Left kidney (tissue), 2 donors: ENCODE results near the gene MED9. TPM values are rescaled to one million over a fixed set of nuclear protein-coding genes. Genes with fewer than 3 reads are reported as not detected.

ENCODE experiments used
- DNase-seq: peaks from one replicate; pipeline ENCODE4 v3.0.0-alpha.2; 2013
- polyA plus RNA-seq: library from polyadenylated mRNA; unstranded; fragments of 120-200 nt; gene quantifications from one replicate; pipeline ENCODE4 v1.2.1, GENCODE V29; 2013; ENCODE audit not compliant: insufficient read length

The MED9 gene
- polyA plus RNA-seq, 1 donor, result 19.1 TPM

DNA sequence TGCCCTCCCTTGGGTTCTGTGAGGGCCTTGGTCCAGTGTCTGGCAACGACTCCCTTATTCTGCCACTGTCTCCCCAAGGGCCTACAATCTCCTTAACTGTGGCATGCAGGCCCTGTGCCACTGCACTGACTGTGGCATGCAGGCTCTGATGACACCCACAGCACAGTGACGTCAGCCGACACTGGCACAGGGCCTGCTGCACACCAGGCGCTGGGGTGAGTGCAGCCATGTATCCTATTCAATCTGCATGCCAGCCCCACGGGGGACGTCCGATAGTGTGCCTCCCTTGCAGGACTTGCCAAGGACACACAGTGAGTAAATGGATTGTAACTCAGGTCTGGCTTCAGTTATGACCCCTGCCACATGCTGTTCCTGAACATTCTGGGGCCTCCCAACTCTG, 59.2 kb downstream of the MED9 start:
- no peak for DNase-seq

DNA sequence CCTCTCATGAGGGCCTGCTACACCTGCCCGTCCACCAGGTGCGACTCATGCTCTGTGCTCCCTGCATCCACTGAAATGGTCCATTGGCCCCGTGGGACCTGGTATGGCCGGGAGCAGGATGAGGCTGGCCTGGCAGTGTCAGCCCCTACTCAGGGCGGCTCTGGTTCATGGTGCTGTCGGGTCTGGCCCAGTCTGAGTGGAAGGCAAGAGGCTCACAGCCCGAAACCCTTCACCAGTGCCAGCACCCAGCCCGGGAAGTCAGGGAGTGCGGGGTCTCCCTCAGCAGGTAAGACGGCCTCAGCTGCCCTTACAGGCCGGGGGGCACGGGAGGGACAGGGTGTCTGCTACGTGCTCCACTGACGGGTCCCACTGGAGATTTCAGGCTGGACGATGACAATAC, 59.9 kb downstream of the MED9 start:
- no peak for DNase-seq

DNA sequence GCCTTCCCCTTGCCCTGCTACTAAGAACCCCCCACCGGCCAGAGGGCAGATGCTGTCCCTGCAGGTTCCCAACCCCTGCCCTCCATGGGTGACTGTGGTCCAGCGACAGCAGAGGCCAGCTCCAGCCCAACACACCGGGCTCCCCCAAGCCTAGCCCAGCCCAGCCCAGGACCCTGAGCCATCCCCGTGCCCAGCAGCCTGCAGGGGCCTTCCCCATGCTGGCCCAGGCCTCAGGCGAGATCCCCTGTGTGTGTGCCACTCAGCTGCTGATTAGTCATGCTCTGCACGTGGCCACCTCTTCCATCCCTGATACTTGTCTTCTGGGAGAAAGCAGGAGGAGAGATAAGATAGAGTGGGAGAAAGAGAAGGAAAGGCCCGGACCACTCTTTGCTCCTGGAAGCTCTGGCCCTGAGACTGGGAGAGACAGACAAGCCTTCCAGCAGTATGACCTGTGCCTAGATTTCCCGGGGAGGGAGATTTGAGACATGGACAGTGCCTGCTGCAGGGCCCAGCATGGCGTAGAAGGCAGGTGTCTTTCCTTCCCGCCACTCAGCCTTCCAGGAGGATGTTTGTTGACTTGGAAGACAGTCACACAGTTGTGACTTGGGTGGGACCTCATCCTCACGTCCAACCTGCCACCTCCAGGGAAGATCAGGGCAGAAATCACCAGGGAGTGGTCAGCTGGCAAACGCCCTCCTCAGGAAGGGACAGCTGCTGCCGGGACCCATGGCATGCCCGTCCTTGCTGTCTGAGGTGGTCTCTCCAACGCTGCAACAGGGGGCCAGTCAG, 60.7 kb downstream of the MED9 start:
- DNase-seq, result no peak

DNA sequence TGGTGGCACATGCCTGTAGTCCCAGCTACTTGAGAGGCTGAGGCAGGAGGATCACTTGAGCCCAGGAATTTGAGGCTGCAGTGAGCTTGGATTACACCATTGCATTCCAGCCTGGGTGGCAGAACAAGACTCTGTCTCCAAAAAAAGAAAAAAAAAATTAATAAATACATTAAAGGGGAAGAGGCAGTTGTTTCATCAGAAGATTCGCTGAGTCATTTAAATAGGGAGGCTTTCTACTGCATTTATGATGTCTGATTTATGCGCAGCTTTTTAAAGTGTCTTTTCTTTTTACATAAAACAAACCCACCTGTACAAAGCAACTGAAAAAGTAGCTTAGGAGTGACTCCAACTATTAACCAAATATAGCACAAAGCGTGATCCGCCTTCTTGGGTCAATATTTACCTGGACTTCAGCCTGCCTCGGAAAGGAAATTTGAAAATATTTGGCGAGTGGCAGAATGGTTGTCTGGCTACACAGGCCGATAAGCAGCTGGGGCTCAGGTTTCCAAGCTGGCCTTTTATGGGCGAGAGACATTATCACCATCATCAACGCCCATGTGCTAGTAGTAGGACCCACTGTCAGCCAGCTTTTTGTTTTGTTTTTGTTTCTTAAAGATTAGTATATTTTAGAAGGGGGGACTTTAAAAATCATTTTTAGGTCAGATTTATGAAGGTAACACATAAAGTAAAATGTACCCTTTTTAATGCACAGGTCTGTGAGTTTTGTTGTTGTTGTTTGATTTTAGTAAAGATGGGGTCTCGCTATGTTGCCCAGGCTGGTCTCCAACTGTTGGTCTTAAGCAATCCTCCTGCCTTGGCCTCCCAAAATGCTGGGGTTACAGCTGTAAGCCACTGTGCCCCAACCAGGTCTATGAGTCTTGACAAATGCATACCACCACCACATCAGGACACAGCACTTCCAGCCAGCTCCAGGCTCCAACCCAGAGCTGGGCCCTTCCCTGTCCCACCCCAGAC, 61.9 kb downstream of the MED9 start:
- no peak for DNase-seq

DNA sequence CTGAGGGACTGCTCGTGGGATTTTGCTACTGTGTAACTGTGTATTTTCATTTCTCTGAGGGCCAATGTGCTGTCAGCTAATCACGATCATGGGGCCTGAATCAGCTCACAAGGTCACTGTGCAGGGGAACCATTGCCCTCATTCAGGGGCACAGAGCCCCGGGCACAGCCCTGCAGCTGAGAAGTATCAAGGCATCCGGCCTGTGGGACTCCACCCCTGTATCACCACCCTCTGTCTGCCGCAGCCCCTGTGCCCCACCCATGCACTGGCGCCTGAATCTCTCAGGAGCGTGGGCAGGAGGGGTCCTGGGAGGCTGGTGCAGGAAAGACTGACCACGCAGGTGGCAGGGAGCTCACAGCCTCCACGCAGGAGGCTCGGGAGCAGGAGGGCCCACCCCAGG, 62.8 kb downstream of the MED9 start:
- DNase-seq, result no peak

DNA sequence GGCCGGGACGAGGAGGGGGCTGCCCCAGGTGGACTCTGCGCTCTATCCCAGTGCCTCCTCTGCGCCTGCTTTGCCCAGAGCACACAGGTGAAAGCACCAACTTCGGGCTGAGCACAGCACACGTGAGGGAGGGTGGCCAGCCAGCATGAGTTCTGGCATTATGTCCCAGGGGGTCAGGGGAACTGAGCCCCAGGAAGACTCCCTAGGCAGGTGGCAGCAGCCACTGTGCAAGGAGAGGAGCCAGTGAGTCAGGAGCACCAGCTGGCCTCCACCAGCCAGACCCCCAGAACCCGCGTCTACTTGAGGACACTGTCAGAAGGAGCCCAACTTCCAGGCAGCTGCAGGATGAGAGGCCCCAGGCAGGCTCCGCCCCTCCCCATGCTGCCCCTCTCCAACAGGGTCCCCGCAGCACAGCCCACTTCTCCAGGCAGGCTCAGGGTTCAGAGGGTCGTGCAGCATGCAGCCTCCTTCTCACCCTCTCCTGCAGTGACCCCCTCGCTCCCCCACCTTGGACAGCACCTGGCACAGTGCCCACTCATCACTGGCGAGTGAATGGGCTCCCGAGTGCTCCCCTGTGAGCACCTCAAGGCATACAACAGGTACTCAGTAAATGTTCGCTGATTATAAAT, 63.6 kb downstream of the MED9 start:
- DNase-seq, result no peak

DNA sequence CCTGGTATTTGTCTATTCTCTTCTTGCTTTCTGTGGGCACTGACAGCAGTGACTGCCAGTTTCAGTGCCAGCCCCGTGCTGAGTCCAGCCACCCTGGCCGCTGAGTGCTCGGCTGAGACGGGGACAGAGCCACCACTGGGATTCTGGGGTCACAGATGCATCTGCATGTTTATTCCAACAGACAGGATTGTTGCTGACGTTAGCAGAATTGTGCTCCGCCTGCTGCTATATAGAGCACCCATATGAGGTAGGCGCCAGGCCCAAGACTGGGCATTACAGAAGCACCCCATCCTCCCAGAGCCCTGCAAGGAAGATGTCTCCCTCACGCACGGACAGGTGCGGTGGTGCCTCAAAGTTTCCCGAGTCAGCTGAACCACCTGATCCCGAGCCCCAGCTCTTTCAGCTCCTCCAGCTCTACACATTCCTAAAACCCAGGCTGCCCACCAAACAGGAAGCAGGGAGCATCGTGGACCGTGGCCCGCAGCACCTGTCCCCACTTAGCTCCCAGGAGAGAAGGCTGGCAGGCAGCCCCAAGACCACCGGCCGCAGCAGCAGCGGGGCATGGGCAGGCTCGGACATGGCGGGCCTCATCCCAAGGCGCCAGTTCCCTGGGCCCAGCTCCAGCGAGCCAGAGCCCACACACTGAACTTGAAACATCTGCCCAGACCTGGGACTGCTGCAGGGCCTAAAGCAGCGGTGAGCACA, 64.3 kb downstream of the MED9 start:
- no peak for DNase-seq

DNA sequence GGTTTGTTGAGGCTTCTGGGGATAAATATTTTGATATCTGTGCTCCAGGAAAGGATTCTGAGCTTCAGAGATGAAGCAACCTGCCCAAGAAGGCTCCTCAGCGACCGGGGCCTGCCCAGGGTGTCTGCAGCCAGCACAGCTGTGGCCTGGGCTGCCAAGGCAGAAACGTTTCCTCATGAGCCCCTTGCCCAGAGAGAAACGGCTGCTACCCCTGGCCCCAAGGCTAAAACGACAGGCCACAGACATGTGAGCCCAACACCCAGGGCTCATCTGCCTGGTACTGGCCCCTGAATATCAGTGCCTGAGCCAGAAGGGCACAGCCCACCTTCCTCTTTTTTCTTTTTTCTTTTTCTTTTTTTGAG, 64.8 kb downstream of the MED9 start:
- DNase-seq, result no peak

Other genes with a start within 250 kb of the MED9 start
- 45.0 TPM for gene FLCN, start 239.8 kb upstream of the MED9 start, polyA plus RNA-seq
- 90.5 TPM for gene COPS3, start 195.8 kb upstream of the MED9 start, polyA plus RNA-seq
- gene NT5M, start 173.6 kb upstream of the MED9 start, polyA plus RNA-seq, result 3.9 TPM
- gene RASD1, start 19.4 kb downstream of the MED9 start, polyA plus RNA-seq, result 0.73 TPM
- gene PEMT, start 114.7 kb downstream of the MED9 start, polyA plus RNA-seq, result 28.1 TPM
- 25.9 TPM for gene RAI1, start 204.5 kb downstream of the MED9 start, polyA plus RNA-seq